HepG2 (cell line): ENCODE measurements around the gene CCNL1. TPM values are rescaled to one million over a fixed set of nuclear protein-coding genes. Genes with fewer than 3 reads are reported as not detected.

Experiments
- CC2D1A ChIP-seq: sonication (generic); formaldehyde crosslinking; IDR thresholded peaks from 2 replicates; pipeline ENCODE4 v1.8.1; 2023; ENCODE audit warnings: mild to moderate bottlenecking, missing genetic modification reagents
- CENPX ChIP-seq: sonication (generic); formaldehyde crosslinking; IDR thresholded peaks from 2 replicates; pipeline ENCODE4 v1.9.0; 2021; ENCODE audit warnings: mild to moderate bottlenecking, missing genetic modification reagents, moderate library complexity
- FOXC1 ChIP-seq: sonication (generic); formaldehyde crosslinking; IDR thresholded peaks from 2 replicates; pipeline ENCODE4 v1.8.0; 2022; ENCODE audit warnings: mild to moderate bottlenecking, missing genetic modification reagents, borderline replicate concordance
- HHEX ChIP-seq: IDR thresholded peaks from 2 replicates; pipeline ENCODE4 v1.6.1; 2016; ENCODE audit warnings: control low read depth
- HNF4A ChIP-seq: sonication (generic); formaldehyde crosslinking; IDR thresholded peaks from 2 replicates; pipeline ENCODE4 v1.4.0; 2020; ENCODE audit warnings: missing genetic modification reagents
- IRF9 ChIP-seq: sonication (generic); formaldehyde crosslinking; IDR thresholded peaks from 2 replicates; pipeline ENCODE4 v1.8.0; 2022; ENCODE audit warnings: missing genetic modification reagents, mild to moderate bottlenecking, borderline replicate concordance
- MZF1 ChIP-seq: sonication (generic); formaldehyde crosslinking; IDR thresholded peaks from 2 replicates; pipeline ENCODE4 v1.8.1; 2023; ENCODE audit warnings: mild to moderate bottlenecking, missing genetic modification reagents, borderline replicate concordance
- NBN ChIP-seq: fragments of 450-650 bp; conservative IDR thresholded peaks from 2 replicates; pipeline ENCODE4 v1.6.1; 2017
- NPAS2 ChIP-seq: sonication (generic); formaldehyde crosslinking; IDR thresholded peaks from 2 replicates; pipeline ENCODE4 v1.8.0; 2022; ENCODE audit warnings: mild to moderate bottlenecking, missing genetic modification reagents, borderline replicate concordance
- SALL2 ChIP-seq: sonication (generic); formaldehyde crosslinking; IDR thresholded peaks from 2 replicates; pipeline ENCODE4 v1.8.1; 2023; ENCODE audit warnings: mild to moderate bottlenecking, missing genetic modification reagents, inconsistent platforms
- SMARCC2 ChIP-seq: fragments of 450-650 bp; IDR thresholded peaks from 2 replicates; pipeline ENCODE4 v1.6.1; 2017; ENCODE audit warnings: antibody characterized with exemption, mild to moderate bottlenecking
- TAF1 ChIP-seq: sonication (generic); formaldehyde crosslinking; IDR thresholded peaks from 2 replicates; pipeline ENCODE4 v1.4.0; 2020; ENCODE audit warnings: missing genetic modification reagents
- THAP9 ChIP-seq: sonication (generic); formaldehyde crosslinking; IDR thresholded peaks from 2 replicates; pipeline ENCODE4; 2020; ENCODE audit warnings: missing genetic modification reagents, mild to moderate bottlenecking, borderline replicate concordance
- TRIM24 ChIP-seq: sonication (generic); formaldehyde crosslinking; IDR thresholded peaks from 2 replicates; pipeline ENCODE4 v1.8.0; 2022; ENCODE audit warnings: mild to moderate bottlenecking, missing genetic modification reagents
- TSC22D2 ChIP-seq: sonication (generic); formaldehyde crosslinking; IDR thresholded peaks from 2 replicates; pipeline ENCODE4 v1.5.1; 2020; ENCODE audit warnings: missing genetic modification reagents, mild to moderate bottlenecking, borderline replicate concordance
- ZNF232 ChIP-seq: sonication (generic); formaldehyde crosslinking; IDR thresholded peaks from 2 replicates; pipeline ENCODE4 v1.4.0; 2020; ENCODE audit warnings: missing genetic modification reagents, borderline replicate concordance
- ZNF235 ChIP-seq: sonication (generic); formaldehyde crosslinking; IDR thresholded peaks from 2 replicates; pipeline ENCODE4 v1.8.1; 2023; ENCODE audit warnings: mild to moderate bottlenecking, missing genetic modification reagents, borderline replicate concordance
- ZNF264 ChIP-seq: sonication (generic); formaldehyde crosslinking; IDR thresholded peaks from 2 replicates; pipeline ENCODE4 v1.4.0; 2020; ENCODE audit warnings: missing genetic modification reagents
- ZNF281 ChIP-seq: sonication (generic); formaldehyde crosslinking; IDR thresholded peaks from 2 replicates; pipeline ENCODE4 v1.4.0; 2020; ENCODE audit warnings: missing genetic modification reagents, borderline replicate concordance
- ZNF337 ChIP-seq: sonication (generic); formaldehyde crosslinking; IDR thresholded peaks from 2 replicates; pipeline ENCODE4 v1.5.1; 2020; ENCODE audit warnings: missing genetic modification reagents, low read depth, mild to moderate bottlenecking, borderline replicate concordance
- ZNF33B ChIP-seq: sonication (generic); formaldehyde crosslinking; IDR thresholded peaks from 2 replicates; pipeline ENCODE4 v1.5.1; 2020; ENCODE audit warnings: mild to moderate bottlenecking, missing genetic modification reagents
- ZNF615 ChIP-seq: sonication (generic); formaldehyde crosslinking; IDR thresholded peaks from 2 replicates; pipeline ENCODE4 v1.5.0; 2020; ENCODE audit warnings: mild to moderate bottlenecking, missing genetic modification reagents, borderline replicate concordance
- ZNF788 ChIP-seq: sonication (generic); formaldehyde crosslinking; IDR thresholded peaks from 2 replicates; pipeline ENCODE4 v1.5.0; 2020; ENCODE audit warnings: mild to moderate bottlenecking, missing genetic modification reagents, borderline replicate concordance
- polyA plus RNA-seq, 8 experiments: library from polyadenylated mRNA; depleted of rRNA in 3 of 8; stranded (reverse) in 7 of 8; unstranded in 1 of 8; fragments of >200 nt; fragmentation: Illumina TruSeq in 4 of 8; extraction: Trizol in 4 of 8; gene quantifications; 2 replicates each; pipeline versions ENCODE4 v1.2.1 to v1.2.3, GENCODE V29; 2011 to 2016; ENCODE audit warnings: low read depth in 4 of 8, missing spikeins in 1 of 8, mixed read lengths in 1 of 8; ENCODE audit not compliant: insufficient read depth in 1 of 8
- total RNA-seq, 5 experiments: library from RNA; depleted of rRNA; stranded (reverse); fragments of >200 nt; fragmentation: Illumina TruSeq; extraction: Trizol; gene quantifications; 2 replicates each; pipeline ENCODE4 v1.2.3, GENCODE V29; 2016; ENCODE audit warnings: low read depth in 1 of 5

The CCNL1 gene
- total and polyA plus RNA-seq, 2 of the 13 experiments (the other 11 are each of a cell fraction or from before 2014, with no cell fraction given) = 151 to 303 TPM

GRCh38 chr3:157136647-157137387, 23.1 kb downstream of the CCNL1 start (continued):
- TF ChIP-seq ZNF281 (CRISPR knock-in tag) (no peak), TAF1 (peak; percentile 50; the same call in 1 of the 2 replicates), MZF1 (no peak), TSC22D2 (CRISPR knock-in tag) (no peak), ZNF264 (peak; percentile 83), ZNF232 (peak; percentile 56), TRIM24 (CRISPR knock-in tag) (no peak), CENPX (no peak), NBN (no peak), HNF4A (peak; percentile 97), HHEX (0 out of 2 replicates have a peak, but pooled peaks have one; percentile 5), ZNF615 (no peak; the same call in 1 of the 2 replicates), ZNF235 (CRISPR knock-in tag) (no peak), ZNF33B (no peak), FOXC1 (no peak), IRF9 (CRISPR knock-in tag) (no peak; the same call in 1 of the 2 replicates), ZNF788 (CRISPR knock-in tag) (peak; percentile 77), SMARCC2 (no peak), NPAS2 (CRISPR knock-in tag) (no peak), THAP9 (CRISPR knock-in tag) (peak; percentile 19; the same call in 1 of the 2 replicates), SALL2 (CRISPR knock-in tag) (0 out of 2 replicates have a peak, but pooled peaks have one; percentile 48), CC2D1A (CRISPR knock-in tag) (no peak), ZNF337 (CRISPR knock-in tag) (no peak)
